Transverse colon (tissue), 3 donors: ENCODE data around the gene SLC17A7.

Experiments used
- POLR2A ChIP-seq: fragments of 450-650 bp; IDR thresholded peaks from one replicate; pipeline ENCODE4 v1.6.1; 2016; ENCODE audit warnings: antibody characterized with exemption, mild to moderate bottlenecking, moderate library complexity
- TF ChIP-seq, protein P1 (sequence below), 5 experiments: fragments of 200-600 bp in 3 of 5; fragments of 450-650 bp in 2 of 5; sonication (generic) in 3 of 5; IDR thresholded peaks; 1 replicate in 2 of 5; 2 replicates in 3 of 5; pipeline ENCODE4 v1.5.1; 2016 to 2017; ENCODE audit warnings: antibody characterized with exemption in 5 of 5, inconsistent platforms in 3 of 5, mild to moderate bottlenecking in 2 of 5, moderate library complexity in 1 of 5

DNA sequence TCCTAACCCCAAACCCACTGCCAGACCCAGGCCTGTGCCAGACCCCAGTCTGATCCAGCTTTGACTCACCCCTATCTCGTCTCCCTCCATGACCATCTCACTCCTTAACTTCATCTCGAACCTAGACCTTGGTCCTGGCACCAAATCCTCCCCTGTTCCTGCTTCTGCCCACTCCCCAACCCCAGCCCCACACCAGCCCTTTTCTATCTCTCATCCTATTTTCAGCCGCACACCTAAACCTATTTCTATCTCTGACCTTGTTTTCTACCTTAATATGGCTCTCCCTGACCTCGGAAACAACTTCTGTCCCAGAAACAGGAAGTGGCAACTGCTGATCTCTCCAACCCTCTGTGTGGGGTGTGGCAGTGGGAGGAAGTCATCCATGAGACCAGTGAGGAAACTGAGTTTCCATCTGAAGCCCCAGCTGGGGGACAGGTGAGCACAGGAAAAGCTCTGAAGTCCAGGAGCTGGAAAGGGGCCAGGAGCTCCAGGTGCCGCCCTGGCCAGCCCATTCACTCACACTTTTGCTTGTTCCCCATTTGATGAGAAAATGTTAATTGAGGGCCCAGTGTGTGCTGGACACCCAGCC, 31.8 kb downstream of the SLC17A7 start:
- TF ChIP-seq, protein P1, sequence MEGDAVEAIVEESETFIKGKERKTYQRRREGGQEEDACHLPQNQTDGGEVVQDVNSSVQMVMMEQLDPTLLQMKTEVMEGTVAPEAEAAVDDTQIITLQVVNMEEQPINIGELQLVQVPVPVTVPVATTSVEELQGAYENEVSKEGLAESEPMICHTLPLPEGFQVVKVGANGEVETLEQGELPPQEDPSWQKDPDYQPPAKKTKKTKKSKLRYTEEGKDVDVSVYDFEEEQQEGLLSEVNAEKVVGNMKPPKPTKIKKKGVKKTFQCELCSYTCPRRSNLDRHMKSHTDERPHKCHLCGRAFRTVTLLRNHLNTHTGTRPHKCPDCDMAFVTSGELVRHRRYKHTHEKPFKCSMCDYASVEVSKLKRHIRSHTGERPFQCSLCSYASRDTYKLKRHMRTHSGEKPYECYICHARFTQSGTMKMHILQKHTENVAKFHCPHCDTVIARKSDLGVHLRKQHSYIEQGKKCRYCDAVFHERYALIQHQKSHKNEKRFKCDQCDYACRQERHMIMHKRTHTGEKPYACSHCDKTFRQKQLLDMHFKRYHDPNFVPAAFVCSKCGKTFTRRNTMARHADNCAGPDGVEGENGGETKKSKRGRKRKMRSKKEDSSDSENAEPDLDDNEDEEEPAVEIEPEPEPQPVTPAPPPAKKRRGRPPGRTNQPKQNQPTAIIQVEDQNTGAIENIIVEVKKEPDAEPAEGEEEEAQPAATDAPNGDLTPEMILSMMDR (IDR thresholded peaks at IDR 0.05): no peak
- TF ChIP-seq POLR2A: no peak
